Measurements from ENCODE around the gene PIP4K2A.

The PIP4K2A gene

DNA sequence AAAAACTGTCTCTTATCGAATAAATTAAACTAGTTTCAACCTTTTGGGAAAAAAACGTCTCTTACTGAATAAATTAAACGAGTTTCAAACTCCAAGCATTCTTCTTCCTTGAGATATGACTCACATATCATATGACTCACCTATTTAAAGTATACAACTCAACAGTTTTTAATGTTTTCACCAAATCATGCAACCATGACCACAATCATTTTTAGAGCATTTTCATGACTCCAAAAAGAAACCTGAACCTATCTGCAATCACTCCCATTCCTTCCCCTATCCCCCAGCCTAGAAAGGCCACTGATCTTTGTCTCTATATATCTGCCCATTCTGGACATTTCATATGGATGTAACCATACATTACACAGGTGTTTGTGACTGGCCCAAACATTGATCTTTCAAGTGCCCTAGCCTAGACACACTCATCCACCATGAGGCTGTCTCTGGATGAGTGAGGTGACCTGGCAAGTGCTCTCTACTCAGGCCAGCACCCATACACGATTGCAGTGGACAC is 115.3 kb downstream of the PIP4K2A start:
- DNase-seq (ENCODE audit: low read depth, low spot score) = no peak

- no peak for DNase-seq (ENCODE audit: low read depth, low spot score)
These were observed 115.9 kb downstream of the PIP4K2A start for GRCh38 chr10:22598478-22598877.

GRCh38 chr10:22597138-22597537 is 117.2 kb downstream of the PIP4K2A start:
- DNase-seq (ENCODE audit: low read depth, low spot score) = no peak

DNA sequence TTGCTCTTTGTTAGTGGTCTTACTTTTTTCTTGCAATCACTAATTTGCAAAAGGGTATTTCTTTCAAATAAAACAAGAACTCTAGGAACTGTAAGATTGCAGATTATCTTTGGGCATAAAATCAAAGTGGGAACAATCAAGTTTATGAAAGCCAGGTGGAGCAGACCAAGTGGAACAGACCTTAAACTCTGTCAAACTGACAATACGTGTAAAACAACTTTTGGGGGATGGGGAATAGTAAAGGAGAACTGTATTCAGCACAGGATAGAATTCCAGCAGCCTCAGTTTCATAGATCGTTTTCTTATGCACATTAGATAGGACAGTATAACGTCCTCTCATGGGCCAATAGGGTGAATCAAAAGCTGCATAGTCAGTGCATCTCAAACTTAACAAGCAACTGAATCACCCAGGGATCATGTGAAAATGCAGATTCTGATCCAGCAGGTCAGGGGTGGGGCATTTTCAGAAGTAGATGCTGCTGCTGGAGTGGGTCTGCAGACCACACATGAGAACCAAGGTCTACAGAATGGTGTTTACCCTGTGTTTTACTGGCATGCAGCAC is 120.7 kb downstream of the PIP4K2A start:
- DNase-seq (ENCODE audit: low read depth, low spot score) = no peak

- DNase-seq (ENCODE audit: low read depth, low spot score) = no peak
These were observed 121.4 kb downstream of the PIP4K2A start for GRCh38 chr10:22593026-22593425.

DNA sequence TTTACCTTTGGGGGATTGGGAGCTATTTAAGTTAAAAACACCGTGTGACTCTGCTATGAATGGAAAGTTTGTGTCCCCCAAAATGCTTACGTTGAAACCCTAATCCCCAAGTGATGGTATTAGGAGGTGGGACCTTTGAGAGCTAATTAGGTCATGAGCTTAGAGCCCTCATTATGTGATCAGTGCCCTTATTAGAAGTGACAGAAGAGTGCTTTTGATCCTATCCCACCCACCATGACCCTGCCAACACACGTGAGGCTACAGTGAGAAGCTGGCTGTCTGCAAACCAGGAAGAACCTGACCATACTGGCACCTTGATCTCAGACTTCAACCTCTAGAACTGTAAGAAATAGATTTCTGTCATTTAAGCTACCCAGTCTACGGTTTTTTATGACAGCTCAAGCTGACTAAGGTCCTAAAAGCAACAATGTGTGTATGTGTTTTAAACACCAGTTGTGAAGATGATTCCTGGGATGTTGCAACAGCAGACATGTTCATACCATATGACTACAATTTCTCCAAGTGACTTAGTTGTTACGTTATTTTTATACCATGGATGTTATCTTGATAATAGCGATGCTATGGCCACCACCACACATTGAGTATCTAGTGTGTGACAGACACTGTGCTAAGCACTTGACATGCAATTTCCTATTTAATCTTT is 124.4 kb downstream of the PIP4K2A start:
- DNase-seq (ENCODE audit: low read depth, low spot score) = no peak

- no peak for DNase-seq (ENCODE audit: low read depth, low spot score)
These were observed 125.9 kb downstream of the PIP4K2A start for GRCh38 chr10:22588462-22588861.

- no peak for DNase-seq (ENCODE audit: low read depth, low spot score)
These were observed 130.7 kb downstream of the PIP4K2A start for GRCh38 chr10:22583683-22584082.

- no peak for DNase-seq (ENCODE audit: low read depth, low spot score)
These were observed 132.9 kb downstream of the PIP4K2A start for GRCh38 chr10:22581461-22581860.

DNA sequence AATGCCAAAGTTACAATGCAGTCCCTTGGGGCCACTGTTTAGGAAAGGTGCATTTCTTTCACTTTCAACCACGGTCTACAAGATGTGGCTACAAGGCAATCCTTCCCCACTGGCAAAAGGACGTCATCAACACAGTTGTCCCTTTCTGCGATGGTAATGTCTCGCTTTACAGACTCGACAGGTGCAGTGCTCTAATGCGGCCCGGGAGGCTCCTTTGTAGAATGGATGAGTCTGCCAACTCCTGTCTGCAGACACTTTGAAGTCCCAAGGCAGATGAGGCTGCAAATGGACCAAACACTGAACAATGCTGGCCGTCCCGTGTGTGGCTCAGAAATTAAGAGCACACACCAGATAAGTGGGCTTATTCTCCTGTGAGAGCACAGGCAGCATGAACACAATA is 133.7 kb downstream of the PIP4K2A start:
- no peak for DNase-seq (ENCODE audit: low read depth, low spot score)

DNA sequence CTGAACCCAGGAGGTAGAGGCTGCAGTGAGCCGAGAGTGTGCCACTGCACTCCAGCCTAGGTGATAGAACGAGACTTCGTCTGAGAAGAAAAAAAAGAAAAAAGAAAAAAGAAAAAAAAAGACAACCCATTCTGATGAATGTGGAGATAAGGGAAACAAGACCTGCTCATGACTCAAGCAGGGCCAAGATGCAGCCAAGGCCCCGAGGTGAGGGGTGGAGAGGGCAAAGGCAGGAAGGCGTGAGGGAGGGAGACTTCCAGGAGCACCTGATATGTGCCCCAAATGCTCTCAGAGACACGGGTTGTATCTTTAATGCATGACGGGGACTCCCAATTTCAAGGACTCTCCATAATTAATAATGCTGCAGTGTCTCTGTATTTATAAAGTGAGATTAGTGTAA is 134.6 kb downstream of the PIP4K2A start:
- no peak for DNase-seq (ENCODE audit: low read depth, low spot score)

- DNase-seq (ENCODE audit: low read depth, low spot score) = no peak
These were observed 140.4 kb downstream of the PIP4K2A start for GRCh38 chr10:22573820-22574569.

- no peak for DNase-seq (ENCODE audit: low read depth, low spot score)
These were observed 143.5 kb downstream of the PIP4K2A start for GRCh38 chr10:22570733-22571430.

- no peak for DNase-seq (ENCODE audit: low read depth, low spot score)
These were observed 144.1 kb downstream of the PIP4K2A start for GRCh38 chr10:22570234-22570633.

GRCh38 chr10:22568928-22569327 is 145.4 kb downstream of the PIP4K2A start:
- DNase-seq (ENCODE audit: low read depth, low spot score) = no peak

- no peak for DNase-seq (ENCODE audit: low read depth, low spot score)
These were observed 150.3 kb downstream of the PIP4K2A start for GRCh38 chr10:22564060-22564459.

DNA sequence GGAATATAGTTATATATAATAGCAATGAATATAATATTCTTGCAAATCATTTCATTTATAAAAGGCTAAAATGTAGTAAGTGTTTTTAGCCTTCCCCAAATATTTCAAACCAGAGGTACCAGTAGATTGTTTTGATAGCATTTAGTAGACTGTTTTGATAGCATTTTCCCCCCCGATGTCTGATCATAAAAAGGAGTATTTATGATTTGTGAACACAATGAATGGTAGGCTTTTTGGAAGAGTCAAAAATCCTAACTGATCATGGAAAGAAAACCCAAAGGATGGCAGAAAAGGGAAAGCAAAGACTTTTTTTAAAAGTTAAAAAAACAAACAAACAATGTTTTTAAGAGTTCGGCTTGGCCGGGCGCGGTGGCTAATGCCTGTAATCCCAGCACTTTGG is 152.5 kb downstream of the PIP4K2A start:
- no peak for DNase-seq (ENCODE audit: low read depth, low spot score)

- no peak for DNase-seq (ENCODE audit: low read depth, low spot score)
These were observed 153.5 kb downstream of the PIP4K2A start for GRCh38 chr10:22560913-22561239.

DNA sequence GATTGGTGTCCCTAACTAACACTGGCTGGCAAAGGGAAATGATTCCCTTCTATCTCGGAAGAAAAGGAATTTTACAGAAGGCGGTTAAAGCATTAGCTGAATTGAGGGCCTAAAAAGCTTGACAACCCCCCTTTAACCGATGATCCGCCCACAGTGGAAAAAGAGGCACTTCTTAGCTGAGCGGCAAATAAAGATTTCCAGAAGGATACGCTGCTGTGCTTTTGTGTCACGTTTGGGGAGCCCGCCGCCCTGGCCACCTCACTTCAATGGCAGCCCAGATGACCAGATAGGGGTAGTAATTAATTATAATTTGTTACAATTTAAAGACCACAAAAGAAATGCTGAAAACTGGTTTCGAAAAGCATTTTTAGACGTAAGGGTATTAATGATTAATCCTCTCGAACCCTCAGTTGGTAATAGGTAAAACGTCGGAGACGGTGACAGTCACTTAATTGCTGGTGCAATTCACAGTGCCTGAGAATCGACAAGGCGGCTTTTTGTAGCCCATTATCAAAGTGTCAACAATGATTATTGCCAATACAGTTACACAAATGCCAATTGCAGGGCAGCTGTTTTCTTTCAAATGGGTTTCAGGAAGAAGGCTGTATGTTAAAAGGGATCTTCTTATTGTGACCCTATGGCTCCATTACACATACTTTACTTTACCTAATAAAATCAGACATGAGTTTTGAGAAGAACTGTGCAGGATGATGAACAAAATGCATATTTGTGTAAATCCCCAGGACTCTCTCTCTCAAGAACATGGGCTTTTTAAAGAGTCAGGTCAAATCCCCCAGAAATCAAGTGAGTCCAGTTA is 154.1 kb downstream of the PIP4K2A start:
- DNase-seq (ENCODE audit: low read depth, low spot score) = no peak

DNA sequence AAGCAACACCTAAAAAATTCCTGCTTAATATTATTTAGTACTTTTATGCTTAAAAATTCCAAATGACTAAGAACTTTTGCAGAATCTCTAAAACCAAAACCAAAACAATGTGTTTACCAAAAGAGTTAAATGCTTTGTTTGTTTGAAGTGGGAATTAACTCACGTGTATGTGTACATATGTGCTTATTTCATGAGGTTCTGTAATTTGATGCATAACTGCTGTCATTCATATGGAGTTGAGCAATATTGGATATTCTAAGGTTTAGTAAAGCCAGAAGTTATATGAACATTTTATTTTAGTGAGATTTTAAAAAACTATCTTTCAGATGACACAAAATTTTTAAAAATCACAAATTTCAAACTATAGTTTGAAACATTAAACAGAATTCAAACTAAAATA is 157.1 kb downstream of the PIP4K2A start:
- DNase-seq (ENCODE audit: low read depth, low spot score) = no peak

DNA sequence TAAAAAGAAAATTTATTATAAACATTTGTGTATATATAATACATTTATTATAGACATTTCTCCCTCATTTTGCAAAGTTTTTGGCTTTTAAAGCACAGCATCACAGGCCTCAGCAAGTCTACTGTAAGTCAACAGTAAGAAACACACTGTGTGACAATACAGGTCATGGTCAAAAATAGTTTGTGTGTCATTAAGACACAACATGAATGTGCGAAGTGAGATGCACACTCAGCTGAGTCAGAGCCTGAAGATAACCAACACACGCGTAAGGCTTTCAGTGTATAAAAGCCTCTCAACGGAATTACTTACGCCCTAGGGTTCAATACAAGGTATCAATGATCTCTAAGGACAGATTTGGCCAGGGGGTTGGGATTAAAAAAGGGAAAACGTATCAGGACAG is 157.6 kb downstream of the PIP4K2A start:
- DNase-seq (ENCODE audit: low read depth, low spot score) = no peak
